HEK293 (cell line): Measurements from ENCODE around the gene PIK3R4.
A peak's percentile ranks its signal among the peaks of the same experiment; 100 is the strongest.

ENCODE experiments used
- CTCF ChIA-PET: fragments of 350-600 bp; formaldehyde crosslinking; extraction: SDS; loops from one replicate; lab custom pipeline; 2021; ENCODE audit warnings: antibody characterized with exemption; lab: Yijun Ruan, JAX
- POLR2A ChIA-PET: fragments of 300-600 bp; formaldehyde crosslinking; extraction: SDS; loops from one replicate; lab custom pipeline; 2020; ENCODE audit warnings: antibody characterized with exemption, inconsistent platforms; lab: Yijun Ruan, JAX
- H3K27ac ChIP-seq: fragments of 200-500 bp; sonication (Bioruptor generic); 2 replicates; pipeline ENCODE4 v1.5.1; 2014; ENCODE audit warnings: low read depth, low read length, control low read depth, inconsistent platforms; ENCODE audit errors: extremely low read depth
- H3K36me3 ChIP-seq, 2 experiments: fragments of 200-500 bp in 1 of 2; sonication (Bioruptor generic) in 1 of 2; 1 replicate in 1 of 2; 2 replicates in 1 of 2; pipeline ENCODE4 v1.5.1; 2014 to 2017; ENCODE audit warnings: inconsistent platforms in 2 of 2, low read length in 2 of 2; ENCODE audit not compliant: control insufficient read depth in 2 of 2, insufficient read depth in 1 of 2
- H3K4me1 ChIP-seq: fragments of 200-500 bp; sonication (Bioruptor generic); 2 replicates; pipeline ENCODE4 v1.5.1; 2014; ENCODE audit warnings: mild to moderate bottlenecking, low read length, inconsistent platforms; ENCODE audit not compliant: control insufficient read depth, insufficient read depth
- H3K4me3 ChIP-seq: 2 replicates; pipeline ENCODE4 v1.5.1; 2011; ENCODE audit warnings: low read depth, mild to moderate bottlenecking, control low read depth, low read length, moderate library complexity
- H3K9me3 ChIP-seq: fragments of 200-500 bp; sonication (Bioruptor generic); 2 replicates; pipeline ENCODE4 v1.5.1; 2014; ENCODE audit warnings: low read depth, low read length, inconsistent platforms; ENCODE audit not compliant: control insufficient read depth, insufficient read depth
- KLF10 ChIP-seq: fragments of 450-650 bp; IDR thresholded peaks from 2 replicates; pipeline ENCODE4 v1.5.1; 2018; ENCODE audit warnings: missing biosample characterization, mild to moderate bottlenecking, missing genetic modification characterization
- OSR2 ChIP-seq: fragments of 450-650 bp; formaldehyde crosslinking; IDR thresholded peaks from 2 replicates; pipeline ENCODE4 v1.5.1; 2016; ENCODE audit warnings: missing biosample characterization, missing genetic modification characterization
- PRDM1 ChIP-seq: fragments of 450-650 bp; formaldehyde crosslinking; IDR thresholded peaks from 2 replicates; pipeline ENCODE4; 2016; ENCODE audit warnings: missing biosample characterization, missing genetic modification characterization
- SP2 ChIP-seq: fragments of 450-650 bp; formaldehyde crosslinking; IDR thresholded peaks from 2 replicates; pipeline ENCODE4 v1.5.1; 2016; ENCODE audit warnings: missing biosample characterization, missing genetic modification characterization
- TSHZ1 ChIP-seq: fragments of 450-650 bp; formaldehyde crosslinking; IDR thresholded peaks from 2 replicates; pipeline ENCODE4 v1.5.1; 2016; ENCODE audit warnings: missing biosample characterization, missing genetic modification characterization, borderline replicate concordance
- ZBTB17 ChIP-seq: fragments of 450-650 bp; formaldehyde crosslinking; IDR thresholded peaks from 2 replicates; pipeline ENCODE4 v1.5.1; 2016; ENCODE audit warnings: missing biosample characterization, missing genetic modification characterization
- ZBTB20 ChIP-seq: fragments of 450-650 bp; formaldehyde crosslinking; IDR thresholded peaks from 2 replicates; pipeline ENCODE4 v1.5.1; 2016; ENCODE audit warnings: missing biosample characterization, missing genetic modification characterization
- ZBTB21 ChIP-seq: fragments of 450-650 bp; formaldehyde crosslinking; IDR thresholded peaks from 2 replicates; pipeline ENCODE4 v1.5.1; 2017; ENCODE audit warnings: missing biosample characterization, missing genetic modification characterization
- ZBTB48 ChIP-seq: fragments of 450-650 bp; formaldehyde crosslinking; IDR thresholded peaks from 2 replicates; pipeline ENCODE4 v1.5.1; 2016; ENCODE audit warnings: missing biosample characterization, missing genetic modification characterization
- ZNF146 ChIP-seq: fragments of 450-650 bp; formaldehyde crosslinking; IDR thresholded peaks from 2 replicates; pipeline ENCODE4 v1.5.1; 2016; ENCODE audit warnings: missing biosample characterization, missing genetic modification characterization
- ZNF341 ChIP-seq: fragments of 450-650 bp; formaldehyde crosslinking; IDR thresholded peaks from 2 replicates; pipeline ENCODE4; 2016; ENCODE audit warnings: low read depth, missing biosample characterization, missing genetic modification characterization
- ZNF366 ChIP-seq: fragments of 450-650 bp; formaldehyde crosslinking; conservative IDR thresholded peaks from 2 replicates; pipeline ENCODE4 v1.5.1; 2016; ENCODE audit warnings: missing biosample characterization, missing genetic modification characterization
- ZNF423 ChIP-seq: fragments of 450-650 bp; formaldehyde crosslinking; IDR thresholded peaks from 2 replicates; pipeline ENCODE4 v1.5.1; 2016; ENCODE audit warnings: missing biosample characterization, missing genetic modification characterization
- ZNF629 ChIP-seq: fragments of 450-650 bp; formaldehyde crosslinking; IDR thresholded peaks from 2 replicates; pipeline ENCODE4 v1.5.1; 2017; ENCODE audit warnings: missing biosample characterization, missing genetic modification characterization
- ZNF777 ChIP-seq: fragments of 450-650 bp; formaldehyde crosslinking; IDR thresholded peaks from 2 replicates; pipeline ENCODE4 v1.5.1; 2017; ENCODE audit warnings: missing biosample characterization, missing genetic modification characterization, borderline replicate concordance
- ZNF792 ChIP-seq: fragments of 450-650 bp; formaldehyde crosslinking; IDR thresholded peaks from 2 replicates; pipeline ENCODE4 v1.5.1; 2016; ENCODE audit warnings: missing biosample characterization, missing genetic modification characterization
- ZXDB ChIP-seq: fragments of 450-650 bp; formaldehyde crosslinking; IDR thresholded peaks from 2 replicates; pipeline ENCODE4 v1.5.1; 2016; ENCODE audit warnings: missing biosample characterization, missing genetic modification characterization
- TF ChIP-seq, protein P1 (sequence below): fragments of 450-650 bp; formaldehyde crosslinking; conservative IDR thresholded peaks from 2 replicates; pipeline ENCODE4 v1.5.1; 2016; ENCODE audit warnings: low read depth, missing biosample characterization, missing genetic modification characterization
- TF ChIP-seq, protein P2 (sequence below): fragments of 450-650 bp; formaldehyde crosslinking; conservative IDR thresholded peaks from 2 replicates; pipeline ENCODE4 v1.5.1; 2016; ENCODE audit warnings: low read depth, missing biosample characterization, missing genetic modification characterization
- TF ChIP-seq, protein P3 (sequence below): fragments of 450-650 bp; formaldehyde crosslinking; IDR thresholded peaks from 2 replicates; pipeline ENCODE4 v1.5.1; 2016; ENCODE audit warnings: missing biosample characterization, missing genetic modification characterization

PIK3R4 gene

DNA sequence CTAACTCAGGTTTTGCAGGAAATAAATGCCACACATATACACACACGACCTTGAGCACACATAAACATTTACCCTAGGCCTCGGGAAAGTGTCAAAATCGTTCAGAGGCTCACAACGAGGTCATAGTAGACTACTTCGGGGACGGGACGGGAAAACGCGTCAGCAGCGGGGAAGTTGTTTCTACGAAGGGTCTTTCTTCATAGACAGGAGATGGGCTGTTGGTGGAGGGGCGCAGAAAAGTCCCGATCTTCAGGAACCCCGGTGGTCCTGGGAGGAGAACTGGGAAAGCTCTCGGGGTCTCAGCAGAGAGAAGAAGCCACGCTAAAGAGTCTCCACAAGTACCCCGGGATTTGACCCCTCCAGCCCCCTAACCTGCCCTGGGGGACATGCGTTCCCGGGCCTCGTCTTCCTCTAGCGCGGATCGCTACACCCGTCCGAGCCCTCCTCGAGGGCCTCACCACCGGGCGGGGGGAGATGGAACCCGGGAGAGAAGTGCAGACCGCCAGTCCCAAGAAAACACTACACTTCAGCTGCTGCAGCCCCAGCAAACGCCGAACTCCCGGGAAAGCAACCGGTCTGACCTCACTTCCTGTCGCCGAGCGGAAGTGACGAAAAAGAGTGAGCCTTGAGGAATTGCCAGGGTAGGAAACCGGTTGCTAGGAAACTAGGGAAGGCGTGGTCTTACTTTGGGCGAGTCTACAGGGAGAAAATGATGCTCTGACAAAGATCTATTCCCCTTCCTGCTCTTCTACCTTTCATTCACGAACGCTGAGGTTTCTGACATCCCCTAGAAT is at the start of gene PIK3R4:
TSS of gene PIK3R4 (minus strand) at position 584 of the 794 bp plus-strand sequence. CDS start 1,611 bp downstream, outside the sequence.
- Histone ChIP-seq H3K27ac (peak within 1 kb of the TSS; percentile 73), H3K4me1 (no peaks in the 10 kb centered on the region; the same call in 1 of the 2 replicates), H3K4me3 (peak within 1 kb of the TSS; percentile 88), H3K36me3 (peaks cover 0 to 33% of the 10 kb centered on the region in 2 experiments; a peak in 1 of 3 replicates), H3K9me3 (no peaks in the 10 kb centered on the region)
- ChIA-PET POLR2A (interaction anchor here (0.6 kb wide), 1 partner anchor 147 kb away, joined by 3 read pairs; the partner anchor contains the start of gene ATP2C1), CTCF (no interaction called here)
- TF ChIP-seq ZBTB21 (tag by site-specific recombination) (peak; percentile 95), OSR2 (tag by site-specific recombination) (no peak), ZNF777 (tag by site-specific recombination) (no peak), TSHZ1 (0 out of 2 replicates have a peak, but pooled peaks have one; percentile 11), ZNF792 (tag by site-specific recombination) (no peak), ZNF629 (tag by site-specific recombination) (peak; percentile 98), ZXDB (tag by site-specific recombination) (peak; percentile 34; the same call in 1 of the 2 replicates), ZBTB17 (peak; percentile 83), ZNF423 (tag by site-specific recombination) (no peak), ZNF366 (tag by site-specific recombination) (peak; percentile 86), KLF10 (tag by site-specific recombination) (0 out of 2 replicates have a peak, but pooled peaks have one; percentile 9), ZNF146 (tag by site-specific recombination) (no peak), PRDM1 (tag by site-specific recombination) (peak; percentile 40; the same call in 1 of the 2 replicates), ZBTB20 (tag by site-specific recombination) (peak; percentile 53; the same call in 1 of the 2 replicates), ZNF341 (tag by site-specific recombination) (peak; percentile 55), ZBTB48 (tag by site-specific recombination) (peak; percentile 78), SP2 (peak; percentile 79)
- TF ChIP-seq, protein P1, sequence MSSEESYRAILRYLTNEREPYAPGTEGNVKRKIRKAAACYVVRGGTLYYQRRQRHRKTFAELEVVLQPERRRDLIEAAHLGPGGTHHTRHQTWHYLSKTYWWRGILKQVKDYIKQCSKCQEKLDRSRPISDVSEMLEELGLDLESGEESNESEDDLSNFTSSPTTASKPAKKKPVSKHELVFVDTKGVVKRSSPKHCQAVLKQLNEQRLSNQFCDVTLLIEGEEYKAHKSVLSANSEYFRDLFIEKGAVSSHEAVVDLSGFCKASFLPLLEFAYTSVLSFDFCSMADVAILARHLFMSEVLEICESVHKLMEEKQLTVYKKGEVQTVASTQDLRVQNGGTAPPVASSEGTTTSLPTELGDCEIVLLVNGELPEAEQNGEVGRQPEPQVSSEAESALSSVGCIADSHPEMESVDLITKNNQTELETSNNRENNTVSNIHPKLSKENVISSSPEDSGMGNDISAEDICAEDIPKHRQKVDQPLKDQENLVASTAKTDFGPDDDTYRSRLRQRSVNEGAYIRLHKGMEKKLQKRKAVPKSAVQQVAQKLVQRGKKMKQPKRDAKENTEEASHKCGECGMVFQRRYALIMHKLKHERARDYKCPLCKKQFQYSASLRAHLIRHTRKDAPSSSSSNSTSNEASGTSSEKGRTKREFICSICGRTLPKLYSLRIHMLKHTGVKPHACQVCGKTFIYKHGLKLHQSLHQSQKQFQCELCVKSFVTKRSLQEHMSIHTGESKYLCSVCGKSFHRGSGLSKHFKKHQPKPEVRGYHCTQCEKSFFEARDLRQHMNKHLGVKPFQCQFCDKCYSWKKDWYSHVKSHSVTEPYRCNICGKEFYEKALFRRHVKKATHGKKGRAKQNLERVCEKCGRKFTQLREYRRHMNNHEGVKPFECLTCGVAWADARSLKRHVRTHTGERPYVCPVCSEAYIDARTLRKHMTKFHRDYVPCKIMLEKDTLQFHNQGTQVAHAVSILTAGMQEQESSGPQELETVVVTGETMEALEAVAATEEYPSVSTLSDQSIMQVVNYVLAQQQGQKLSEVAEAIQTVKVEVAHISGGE (tag by site-specific recombination), result peak; percentile 71
- TF ChIP-seq, protein P2, sequence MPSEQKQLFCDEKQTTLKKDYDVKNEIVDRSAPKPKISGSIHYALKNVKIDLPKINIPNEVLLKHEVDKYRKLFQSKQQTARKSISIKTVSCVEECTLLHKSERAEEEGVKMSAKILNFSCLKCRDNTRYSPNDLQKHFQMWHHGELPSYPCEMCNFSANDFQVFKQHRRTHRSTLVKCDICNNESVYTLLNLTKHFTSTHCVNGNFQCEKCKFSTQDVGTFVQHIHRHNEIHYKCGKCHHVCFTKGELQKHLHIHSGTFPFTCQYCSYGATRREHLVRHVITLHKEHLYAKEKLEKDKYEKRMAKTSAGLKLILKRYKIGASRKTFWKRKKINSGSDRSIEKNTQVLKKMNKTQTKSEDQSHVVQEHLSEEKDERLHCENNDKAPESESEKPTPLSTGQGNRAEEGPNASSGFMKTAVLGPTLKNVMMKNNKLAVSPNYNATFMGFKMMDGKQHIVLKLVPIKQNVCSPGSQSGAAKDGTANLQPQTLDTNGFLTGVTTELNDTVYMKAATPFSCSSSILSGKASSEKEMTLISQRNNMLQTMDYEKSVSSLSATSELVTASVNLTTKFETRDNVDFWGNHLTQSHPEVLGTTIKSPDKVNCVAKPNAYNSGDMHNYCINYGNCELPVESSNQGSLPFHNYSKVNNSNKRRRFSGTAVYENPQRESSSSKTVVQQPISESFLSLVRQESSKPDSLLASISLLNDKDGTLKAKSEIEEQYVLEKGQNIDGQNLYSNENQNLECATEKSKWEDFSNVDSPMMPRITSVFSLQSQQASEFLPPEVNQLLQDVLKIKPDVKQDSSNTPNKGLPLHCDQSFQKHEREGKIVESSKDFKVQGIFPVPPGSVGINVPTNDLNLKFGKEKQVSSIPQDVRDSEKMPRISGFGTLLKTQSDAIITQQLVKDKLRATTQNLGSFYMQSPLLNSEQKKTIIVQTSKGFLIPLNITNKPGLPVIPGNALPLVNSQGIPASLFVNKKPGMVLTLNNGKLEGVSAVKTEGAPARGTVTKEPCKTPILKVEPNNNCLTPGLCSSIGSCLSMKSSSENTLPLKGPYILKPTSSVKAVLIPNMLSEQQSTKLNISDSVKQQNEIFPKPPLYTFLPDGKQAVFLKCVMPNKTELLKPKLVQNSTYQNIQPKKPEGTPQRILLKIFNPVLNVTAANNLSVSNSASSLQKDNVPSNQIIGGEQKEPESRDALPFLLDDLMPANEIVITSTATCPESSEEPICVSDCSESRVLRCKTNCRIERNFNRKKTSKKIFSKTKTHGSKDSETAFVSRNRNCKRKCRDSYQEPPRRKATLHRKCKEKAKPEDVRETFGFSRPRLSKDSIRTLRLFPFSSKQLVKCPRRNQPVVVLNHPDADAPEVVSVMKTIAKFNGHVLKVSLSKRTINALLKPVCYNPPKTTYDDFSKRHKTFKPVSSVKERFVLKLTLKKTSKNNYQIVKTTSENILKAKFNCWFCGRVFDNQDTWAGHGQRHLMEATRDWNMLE (tag by site-specific recombination), result peak; percentile 84
- TF ChIP-seq, protein P3, sequence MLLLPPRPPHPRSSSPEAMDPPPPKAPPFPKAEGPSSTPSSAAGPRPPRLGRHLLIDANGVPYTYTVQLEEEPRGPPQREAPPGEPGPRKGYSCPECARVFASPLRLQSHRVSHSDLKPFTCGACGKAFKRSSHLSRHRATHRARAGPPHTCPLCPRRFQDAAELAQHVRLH (tag by site-specific recombination), result 0 out of 2 replicates have a peak, but pooled peaks have one; percentile 21
